GM12878 (cell line): ENCODE measurements around the gene B3GALT5. TPM values are rescaled to one million over a fixed set of nuclear protein-coding genes. Genes with fewer than 3 reads are reported as not detected.

Experiments
- ATAC-seq: fragments of 200-7000 bp; cut with Tn5 transposase; 3 replicates; pipeline ENCODE4 v1.9.1; 2020; ENCODE audit warnings: mild to moderate bottlenecking, moderate library complexity
- BruUV-seq: library from RNA; stranded (reverse); fragments of 400-500 nt; replicated peaks from 2 replicates; lab custom pipeline; 2021; lab: Mats Ljungman, UMichigan
- CTCF ChIA-PET: fragments of 300-600 bp; sonication (Branson Sonifier 250); formaldehyde crosslinking; extraction: SDS; loops from one replicate; lab custom pipeline; 2021; ENCODE audit warnings: inconsistent platforms; lab: Yijun Ruan, JAX
- POLR2A ChIA-PET: fragments of 350-600 bp; formaldehyde crosslinking; extraction: SDS; loops from one replicate; lab custom pipeline; 2021; ENCODE audit warnings: inconsistent platforms; lab: Charles Lee
- RAD21 ChIA-PET: fragments of 300-600 bp; sonication (Branson Sonifier 250); formaldehyde crosslinking; loops from one replicate; lab custom pipeline; 2023; ENCODE audit warnings: antibody characterized with exemption; ENCODE audit not compliant: unreplicated experiment; lab: Charles Lee
- SMC1A ChIA-PET: fragments of 300-600 bp; sonication (Branson Sonifier 250); formaldehyde crosslinking; loops from one replicate; lab custom pipeline; 2023; ENCODE audit not compliant: unreplicated experiment, uncharacterized antibody; lab: Charles Lee
- DNase-seq: peaks from one replicate; pipeline ENCODE4 v3.0.0-alpha.2; 2011; ENCODE audit warnings: low read depth, low spot score
- FAIRE-seq: peaks from 3 replicates; lab custom pipeline; 2011; peaks lifted over from hg19 to GRCh38; lab: Jason Lieb, UNC
- H2AFZ ChIP-seq: 2 replicates; pipeline ENCODE4 v1.6.0; 2011; ENCODE audit warnings: low read depth, low read length, control low read depth; ENCODE audit not compliant: control insufficient read depth
- H3K27ac ChIP-seq: 2 replicates; pipeline ENCODE4 v1.5.1; 2011; ENCODE audit warnings: control low read depth; ENCODE audit not compliant: control insufficient read depth, insufficient read depth
- H3K27me3 ChIP-seq, 2 experiments: replicated peaks in 1 of 2; 2 replicates each; pipeline versions ENCODE4 v1.6.0 to v1.6.1; 2011; ENCODE audit warnings: low read length in 1 of 2; ENCODE audit not compliant: control insufficient read depth in 2 of 2, insufficient read depth in 2 of 2
- H3K36me3 ChIP-seq, 2 experiments: 2 replicates each; pipeline ENCODE4 v1.5.1; 2011; ENCODE audit warnings: low read length in 1 of 2; ENCODE audit not compliant: control insufficient read depth in 2 of 2, insufficient read depth in 2 of 2
- H3K4me1 ChIP-seq: 2 replicates; pipeline ENCODE4 v1.6.1; 2011; ENCODE audit warnings: mild to moderate bottlenecking, low read length, moderate library complexity, mixed read lengths; ENCODE audit not compliant: control insufficient read depth, insufficient read depth
- H3K4me2 ChIP-seq: 2 replicates; pipeline ENCODE4 v1.6.0; 2011; ENCODE audit warnings: control low read depth; ENCODE audit not compliant: control insufficient read depth, insufficient read depth
- H3K4me3 ChIP-seq: fragments of 200-600 bp; sonication (generic); 2 replicates; pipeline ENCODE4 v1.5.1; 2016
- H3K79me2 ChIP-seq: 2 replicates; pipeline ENCODE4 v1.6.0; 2011; ENCODE audit warnings: low read length; ENCODE audit not compliant: control insufficient read depth, insufficient read depth
- H3K9ac ChIP-seq: 2 replicates; pipeline ENCODE4 v1.8.0; 2011; ENCODE audit warnings: low read length, control low read depth, mixed read lengths; ENCODE audit not compliant: control insufficient read depth, insufficient read depth
- H3K9me3 ChIP-seq: replicated peaks from 3 replicates; pipeline ENCODE4 v1.5.1; 2011; ENCODE audit warnings: mild to moderate bottlenecking, low read length; ENCODE audit not compliant: control insufficient read depth, insufficient read depth
- H4K20me1 ChIP-seq: 2 replicates; pipeline ENCODE4 v1.6.0; 2011; ENCODE audit not compliant: control insufficient read depth, insufficient read depth
- CREB1 ChIP-seq: IDR thresholded peaks from 2 replicates; pipeline ENCODE4 v1.6.1; 2012; ENCODE audit warnings: low read depth, mild to moderate bottlenecking, inconsistent platforms
- ESRRA ChIP-seq: IDR thresholded peaks from 2 replicates; pipeline ENCODE4 v1.6.1; 2012; ENCODE audit warnings: mild to moderate bottlenecking, low read length, improper control_type of control experiment
- NBN ChIP-seq: fragments of 450-650 bp; IDR thresholded peaks from 2 replicates; pipeline ENCODE4 v1.6.1; 2016
- NR2F1 ChIP-seq: fragments of 450-650 bp; conservative IDR thresholded peaks from 2 replicates; pipeline ENCODE4 v1.6.1; 2017; ENCODE audit warnings: mild to moderate bottlenecking
- REST ChIP-seq: IDR thresholded peaks from 2 replicates; pipeline ENCODE4 v1.6.1; 2012; ENCODE audit warnings: mild to moderate bottlenecking, low read depth, low read length
- SMARCA5 ChIP-seq: fragments of 450-650 bp; IDR thresholded peaks from 2 replicates; pipeline ENCODE4 v1.6.1; 2017; ENCODE audit warnings: mild to moderate bottlenecking
- ZSCAN29 ChIP-seq: fragments of 450-650 bp; IDR thresholded peaks from 2 replicates; pipeline ENCODE4 v1.6.1; 2017; ENCODE audit warnings: mild to moderate bottlenecking, moderate library complexity
- WGBS: methylation state at CpG from one replicate; pipeline ENCODE4 v1.1.6; 2016; ENCODE audit warnings: low lambda C conversion rate; ENCODE audit not compliant: insufficient replicate concordance, insufficient coverage; ENCODE audit errors: missing lambda C conversion rate; 5-methylcytosine and 5-hydroxymethylcytosine counted together
- in situ Hi-C: fragments of 300-500 bp; cut with MboI; formaldehyde crosslinking; loops from 9 replicates; pipeline ENCODE4 v1.14.3; 2018; ENCODE audit warnings: mixed read lengths
- intact Hi-C: fragments of 100-400 bp; cut with micrococcal nuclease; formaldehyde crosslinking; loops from one replicate; pipeline ENCODE4 v1.14.2; 2022; ENCODE audit not compliant: unreplicated experiment
- polyA plus RNA-seq, 11 experiments: library from polyadenylated mRNA; depleted of rRNA in 4 of 11; unstranded in 6 of 11; stranded (reverse) in 5 of 11; fragments of >200 nt; fragmentation: Nextera tagmentation in 4 of 11; fragmentation: Illumina TruSeq in 1 of 11; extraction: Ambion mirVana in 4 of 11; extraction: Trizol in 1 of 11; gene quantifications; 1 replicate in 1 of 11; 2 replicates in 10 of 11; pipeline versions ENCODE4 v1.2.1 to v1.2.3, GENCODE V29; 2011 to 2016; ENCODE audit warnings: inconsistent platforms in 2 of 11, missing spikeins in 2 of 11, low read depth in 1 of 11
- total RNA-seq, 4 experiments: library from RNA; depleted of rRNA in 3 of 4; stranded (reverse); fragments of >200 nt in 3 of 4; fragmentation: Illumina TruSeq in 1 of 4; extraction: Trizol in 1 of 4; gene quantifications; 2 replicates each; pipeline versions ENCODE4 v1.2.1 to v1.2.3, GENCODE V29; 2013 to 2021
- TF ChIP-seq, protein P1 (sequence below): fragments of 450-650 bp; IDR thresholded peaks from 2 replicates; pipeline ENCODE4 v1.6.1; 2018; ENCODE audit warnings: borderline replicate concordance, mild to moderate bottlenecking; ENCODE audit not compliant: partially characterized antibody

B3GALT5 gene
- total and polyA plus RNA-seq, 10 of the 15 experiments (the other 5 are each of a cell fraction or from before 2014, with no cell fraction given): 0.03 to 0.04 TPM; not detected in 8

GRCh38 chr21:39631842-39632562, 19.3 kb downstream of the B3GALT5 start:
- Histone ChIP-seq H3K4me1 (no peaks in the 10 kb centered on the region), H3K27me3 (no peaks in the 10 kb centered on the region), H3K79me2 (no peaks in the 10 kb centered on the region), H3K27ac (no peak overlapping the region), H3K4me2 (no peak overlapping the region), H3K36me3 (no peaks in the 10 kb centered on the region), H3K9me3 (no peaks in the 10 kb centered on the region), H4K20me1 (no peaks in the 10 kb centered on the region), H2AFZ (no peak overlapping the region), H3K9ac (no peak overlapping the region), H3K4me3 (no peak overlapping the region)
- no TSS peak for BruUV-seq
- in situ Hi-C loops (no loop called here), intact Hi-C loops (no loop called here)
- POLR2A ChIA-PET: no interaction called here
- SMC1A ChIA-PET: no interaction called here
- WGBS: 21% methylated on average over 10 of the region's 10 CpGs
- FAIRE-seq (no peak), ATAC-seq (no peak), DNase-seq (no peak)
- CTCF ChIA-PET: no interaction called here
- no peak for TF ChIP-seq NBN
- no peak for TF ChIP-seq REST
- no peak for TF ChIP-seq NR2F1
- TF ChIP-seq CREB1: no peak
- TF ChIP-seq ESRRA: no peak
- TF ChIP-seq ZSCAN29: no peak
- TF ChIP-seq, protein P1, sequence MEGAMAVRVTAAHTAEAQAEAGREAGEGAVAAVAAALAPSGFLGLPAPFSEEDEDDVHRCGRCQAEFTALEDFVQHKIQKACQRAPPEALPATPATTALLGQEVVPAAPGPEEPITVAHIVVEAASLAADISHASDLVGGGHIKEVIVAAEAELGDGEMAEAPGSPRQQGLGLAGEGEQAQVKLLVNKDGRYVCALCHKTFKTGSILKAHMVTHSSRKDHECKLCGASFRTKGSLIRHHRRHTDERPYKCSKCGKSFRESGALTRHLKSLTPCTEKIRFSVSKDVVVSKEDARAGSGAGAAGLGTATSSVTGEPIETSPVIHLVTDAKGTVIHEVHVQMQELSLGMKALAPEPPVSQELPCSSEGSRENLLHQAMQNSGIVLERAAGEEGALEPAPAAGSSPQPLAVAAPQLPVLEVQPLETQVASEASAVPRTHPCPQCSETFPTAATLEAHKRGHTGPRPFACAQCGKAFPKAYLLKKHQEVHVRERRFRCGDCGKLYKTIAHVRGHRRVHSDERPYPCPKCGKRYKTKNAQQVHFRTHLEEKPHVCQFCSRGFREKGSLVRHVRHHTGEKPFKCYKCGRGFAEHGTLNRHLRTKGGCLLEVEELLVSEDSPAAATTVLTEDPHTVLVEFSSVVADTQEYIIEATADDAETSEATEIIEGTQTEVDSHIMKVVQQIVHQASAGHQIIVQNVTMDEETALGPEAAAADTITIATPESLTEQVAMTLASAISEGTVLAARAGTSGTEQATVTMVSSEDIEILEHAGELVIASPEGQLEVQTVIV: no peak
- TF ChIP-seq SMARCA5: no peak
- RAD21 ChIA-PET: no interaction called here
